ENCODE results near the gene TMEM26.

Gene TMEM26

GRCh38 chr10:61458031-61458430, 4.8 kb upstream of the TMEM26 start:
- no peak for ATAC-seq

- no peak for ATAC-seq
These were observed 3.1 kb upstream of the TMEM26 start for GRCh38 chr10:61456095-61456789.

GRCh38 chr10:61455656-61456055, 2.5 kb upstream of the TMEM26 start:
- ATAC-seq = no peak

GRCh38 chr10:61454541-61454940, 1.4 kb upstream of the TMEM26 start:
- no peak for ATAC-seq

GRCh38 chr10:61452151-61452651, 980 bp downstream of the TMEM26 start:
- ATAC-seq = no peak

- ATAC-seq = no peak
These were observed 1.8 kb downstream of the TMEM26 start for GRCh38 chr10:61451357-61451756.

GRCh38 chr10:61448841-61449600, 4.2 kb downstream of the TMEM26 start:
- no peak for ATAC-seq

- ATAC-seq = no peak
These were observed 5.1 kb downstream of the TMEM26 start for GRCh38 chr10:61448091-61448490.

- no peak for ATAC-seq
These were observed 14.0 kb downstream of the TMEM26 start for GRCh38 chr10:61439058-61439609.

- no peak for ATAC-seq
These were observed 14.8 kb downstream of the TMEM26 start for GRCh38 chr10:61438141-61438988.

GRCh38 chr10:61423178-61423577, 30.0 kb downstream of the TMEM26 start:
- no peak for ATAC-seq

GRCh38 chr10:61417661-61418060, 35.5 kb downstream of the TMEM26 start:
- no peak for ATAC-seq

GRCh38 chr10:61415824-61416223, 37.4 kb downstream of the TMEM26 start:
- no peak for ATAC-seq

GRCh38 chr10:61411706-61412105, 41.5 kb downstream of the TMEM26 start:
- no peak for ATAC-seq

- ATAC-seq = no peak
These were observed 42.7 kb downstream of the TMEM26 start for GRCh38 chr10:61410353-61411070.

GRCh38 chr10:61409157-61409556, 44.0 kb downstream of the TMEM26 start:
- ATAC-seq = no peak

GRCh38 chr10:61408105-61408504, 45.1 kb downstream of the TMEM26 start:
- ATAC-seq = no peak

- ATAC-seq = no peak
These were observed 46.4 kb downstream of the TMEM26 start for GRCh38 chr10:61406736-61407135.

- no peak for ATAC-seq
These were observed 46.9 kb downstream of the TMEM26 start for GRCh38 chr10:61406242-61406641.

- no peak for ATAC-seq
These were observed 48.4 kb downstream of the TMEM26 start for GRCh38 chr10:61404751-61405150.

- ATAC-seq = no peak
These were observed 52.7 kb downstream of the TMEM26 start for GRCh38 chr10:61400524-61400923.

GRCh38 chr10:61399406-61399805, 53.8 kb downstream of the TMEM26 start:
- no peak for ATAC-seq
